Activated naive CD4-positive, alpha-beta T cell treated with anti-CD3 and anti-CD28 coated beads for 36 hours (primary cell): ENCODE data around the gene PIEZO1. TPM values are rescaled to one million over a fixed set of nuclear protein-coding genes. Genes with fewer than 3 reads are reported as not detected.
A peak's percentile ranks its signal among the peaks of the same experiment; 100 is the strongest.

ENCODE experiments used
- CTCF ChIA-PET: fragments of 350-600 bp; sonication (Branson Sonifier 250); formaldehyde crosslinking; loops from one replicate; lab custom pipeline; 2021; ENCODE audit warnings: antibody characterized with exemption; lab: Charles Lee
- DNase-seq: peaks from one replicate; pipeline ENCODE4 v3.0.0-alpha.2; 2020
- H3K27ac Mint-ChIP-seq: one replicate; pipeline ENCODE4 v1.8.0; 2021; ENCODE audit warnings: mild to moderate bottlenecking, mixed read lengths
- H3K27me3 Mint-ChIP-seq: one replicate; pipeline ENCODE4 v1.8.0; 2021; ENCODE audit warnings: low read depth, mixed read lengths
- H3K36me3 Mint-ChIP-seq: one replicate; pipeline ENCODE4 v1.8.0; 2021; ENCODE audit warnings: low read depth, mixed read lengths
- H3K4me1 Mint-ChIP-seq: one replicate; pipeline ENCODE4 v1.8.0; 2021; ENCODE audit warnings: low read depth, mixed read lengths
- H3K4me3 Mint-ChIP-seq: one replicate; pipeline ENCODE4 v1.8.0; 2021; ENCODE audit warnings: mild to moderate bottlenecking, moderate library complexity, mixed read lengths
- H3K9me3 Mint-ChIP-seq: one replicate; pipeline ENCODE4 v1.8.0; 2021; ENCODE audit warnings: mixed read lengths
- intact Hi-C: fragments of 100-400 bp; cut with micrococcal nuclease; formaldehyde crosslinking; loops from one replicate; pipeline ENCODE4 v1.15.1; 2023
- total RNA-seq, 2 experiments: library from RNA; stranded (reverse); gene quantifications; one replicate each; pipeline ENCODE4 v1.2.3, GENCODE V29; 2021

Gene PIEZO1
- total RNA-seq, 2 experiments from 2014 or later, result 78.2 to 80.1 TPM

DNA sequence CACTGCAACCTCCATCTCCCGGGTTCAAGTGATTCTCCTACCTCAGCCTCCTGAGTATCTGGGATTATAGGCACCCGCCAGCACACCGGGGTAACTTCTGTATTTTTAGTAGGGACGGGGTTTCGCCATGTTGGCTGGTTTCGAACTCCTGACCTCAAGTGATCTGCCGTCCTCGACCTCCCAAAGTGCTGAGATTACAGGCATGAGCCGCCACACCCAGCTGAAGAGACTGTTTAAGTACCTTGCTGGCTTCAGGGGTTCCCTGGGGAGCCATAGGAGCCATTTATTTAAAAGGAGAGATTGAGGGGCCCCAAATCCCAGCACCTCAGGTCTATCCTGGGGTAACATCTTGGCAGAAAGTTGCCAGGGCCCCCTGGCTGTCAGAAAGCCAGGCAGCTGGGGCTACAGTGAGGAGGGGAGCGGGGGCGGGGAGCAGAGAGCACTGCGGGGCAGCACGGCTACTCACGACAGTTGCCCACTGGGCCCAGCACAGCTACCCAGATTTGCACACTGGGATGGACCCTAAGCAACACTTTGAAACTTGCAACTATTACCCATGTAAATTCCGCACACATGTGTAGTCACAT is 100.4 kb downstream of the PIEZO1 start:
- Mint-ChIP-seq H3K4me1 (peaks cover 41% of the 10 kb centered on the region), H3K27ac (no peak overlapping the region), H3K4me3 (peak overlapping the region; percentile 12), H3K9me3 (no peaks in the 10 kb centered on the region), H3K36me3 (no peaks in the 10 kb centered on the region), H3K27me3 (no peaks in the 10 kb centered on the region)
- intact Hi-C loops, result loop anchor here (1.0 to 5.0 kb wide), 3 partner anchors 33 to 118 kb away; partner anchors contain the start of genes CDT1, CYBA and ZC3H18
- CTCF ChIA-PET, result interaction anchor here (1.0 to 1.7 kb wide), 4 partner anchors 9 to 99 kb away, joined by 3 to 8 read pairs (median 6); no protein-coding TSS in a partner anchor
- no peak for DNase-seq

DNA sequence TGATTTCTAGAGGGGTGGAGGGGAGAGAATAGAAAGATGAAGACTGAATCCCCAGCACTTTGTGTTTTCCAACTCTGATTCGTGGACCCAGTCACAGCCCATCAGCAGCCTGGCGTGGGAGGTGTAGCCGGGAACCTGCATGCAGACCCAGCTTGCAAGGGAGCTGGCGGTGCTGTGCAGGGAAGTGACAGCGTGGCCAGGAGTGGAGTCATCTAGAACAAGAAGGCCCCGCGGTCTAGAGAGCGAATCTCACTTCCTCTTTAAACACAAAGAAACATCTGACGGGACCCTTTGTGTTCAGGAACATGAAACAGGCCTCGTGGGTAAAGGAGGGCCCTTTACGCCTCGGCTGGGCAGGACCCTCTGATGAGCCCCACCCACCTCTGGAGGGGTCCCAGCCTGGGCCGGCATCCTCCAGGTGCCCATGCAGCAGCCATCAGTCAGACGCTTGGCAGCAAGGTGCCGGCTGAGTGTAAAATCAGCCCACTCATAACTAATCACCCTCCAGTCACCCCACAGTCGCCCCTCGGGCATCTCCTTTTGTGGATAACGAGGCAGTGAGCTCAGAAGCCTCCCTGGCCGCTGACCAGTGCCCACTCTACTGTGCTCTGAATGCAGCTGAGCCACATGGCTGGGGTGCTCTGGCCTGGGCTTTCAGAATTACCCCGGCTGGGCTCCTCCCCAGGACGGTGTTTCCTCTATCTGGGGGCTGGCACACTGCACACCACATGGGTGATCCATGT is 103.1 kb downstream of the PIEZO1 start:
- peak; percentile 92 for DNase-seq
- Mint-ChIP-seq H3K36me3 (no peaks in the 10 kb centered on the region), H3K4me1 (peaks cover 34% of the 10 kb centered on the region), H3K27me3 (no peaks in the 10 kb centered on the region), H3K27ac (peak overlapping the region; percentile 87), H3K9me3 (no peaks in the 10 kb centered on the region), H3K4me3 (peak overlapping the region; percentile 66)
- CTCF ChIA-PET, result interaction anchor here (0.5 to 2.3 kb wide), 6 partner anchors 12 to 113 kb away, joined by 3 to 10 read pairs (median 4); no protein-coding TSS in a partner anchor
- intact Hi-C loops, result loop anchor here (1.0 to 5.0 kb wide), 4 partner anchors 19 to 120 kb away; partner anchors contain the start of genes CDT1 and MVD

DNA sequence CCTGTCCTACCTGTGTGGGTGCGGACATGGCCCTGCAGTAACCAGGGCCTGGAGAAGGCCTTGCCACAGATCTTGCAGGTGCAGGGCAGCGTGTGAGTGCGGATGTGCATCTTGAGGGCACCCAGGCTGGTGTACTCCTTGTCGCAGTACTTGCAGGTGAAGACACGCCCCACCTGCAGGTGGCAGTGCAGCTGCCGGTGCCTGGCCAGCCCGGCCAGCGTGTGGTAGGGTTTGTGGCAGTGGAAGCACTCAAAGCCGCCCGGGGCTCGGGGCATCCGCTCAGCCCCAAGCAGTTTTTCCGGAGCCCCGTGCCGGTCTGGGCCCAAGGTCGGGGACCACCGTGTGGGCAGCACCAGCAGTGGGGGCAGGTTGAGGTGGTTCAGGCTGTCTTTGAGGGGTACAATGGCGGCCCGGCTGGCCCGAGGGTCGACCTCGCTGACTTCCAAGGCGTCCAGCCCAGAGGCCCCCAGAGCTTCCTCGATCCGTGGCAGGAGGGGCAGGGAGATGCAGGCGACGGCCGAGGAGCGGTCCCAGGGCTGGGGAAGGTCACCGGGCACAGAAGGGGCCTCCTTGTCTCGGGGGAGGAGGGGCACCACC is 103.8 kb downstream of the PIEZO1 start:
- peaks cover 34% of the 10 kb centered on the region for H3K4me1 Mint-ChIP-seq
- DNase-seq, result peak; percentile 69
- CTCF ChIA-PET, result interaction anchor here (1.0 to 2.3 kb wide), 5 partner anchors 11 to 99 kb away, joined by 4 to 10 read pairs (median 5); no protein-coding TSS in a partner anchor
- peak overlapping the region; percentile 66 for H3K4me3 Mint-ChIP-seq
- no peaks in the 10 kb centered on the region for H3K9me3 Mint-ChIP-seq
- H3K36me3 Mint-ChIP-seq, result no peaks in the 10 kb centered on the region
- no peaks in the 10 kb centered on the region for H3K27me3 Mint-ChIP-seq
- H3K27ac Mint-ChIP-seq, result peak overlapping the region; percentile 87
- intact Hi-C loops, result loop anchor here (1.0 to 5.0 kb wide), 3 partner anchors 18 to 121 kb away; partner anchors contain the start of genes CDT1 and MVD

DNA sequence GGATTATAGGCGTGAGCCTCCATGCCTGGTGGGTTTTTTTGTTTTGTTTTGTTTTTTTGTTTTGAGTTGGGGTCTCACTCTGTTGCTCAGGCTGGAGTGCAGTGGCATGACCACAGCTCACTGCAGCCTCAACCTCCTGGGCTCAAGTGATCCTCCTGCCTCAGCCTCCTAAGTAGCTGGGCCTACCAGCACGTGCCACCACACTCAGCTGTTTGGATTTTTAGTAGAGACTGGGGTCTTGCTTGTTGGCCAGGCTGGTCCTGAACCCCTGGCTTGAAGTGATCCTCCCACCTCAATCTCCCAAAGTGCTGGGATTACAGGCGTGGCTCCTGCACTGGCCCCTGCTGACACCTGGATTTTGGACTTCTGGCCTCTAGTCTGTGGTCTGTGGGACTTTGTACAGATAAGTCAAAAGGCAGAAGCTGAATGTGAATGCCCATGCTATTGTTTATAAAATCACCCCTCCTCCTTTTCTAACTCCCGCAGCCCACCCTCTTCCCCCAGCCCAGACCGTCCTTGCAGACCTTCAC is 104.4 kb downstream of the PIEZO1 start:
- Mint-ChIP-seq H3K4me3 (peak overlapping the region; percentile 66), H3K9me3 (no peaks in the 10 kb centered on the region), H3K4me1 (peaks cover 34% of the 10 kb centered on the region), H3K27ac (peak overlapping the region; percentile 87), H3K36me3 (no peaks in the 10 kb centered on the region), H3K27me3 (no peaks in the 10 kb centered on the region)
- CTCF ChIA-PET, result interaction anchor here (1.0 to 2.3 kb wide), 4 partner anchors 11 to 100 kb away, joined by 4 to 10 read pairs (median 4); no protein-coding TSS in a partner anchor
- no peak for DNase-seq
- intact Hi-C loops, result loop anchor here (1.0 to 5.0 kb wide), 3 partner anchors 17 to 122 kb away; partner anchors contain the start of genes CDT1 and MVD

DNA sequence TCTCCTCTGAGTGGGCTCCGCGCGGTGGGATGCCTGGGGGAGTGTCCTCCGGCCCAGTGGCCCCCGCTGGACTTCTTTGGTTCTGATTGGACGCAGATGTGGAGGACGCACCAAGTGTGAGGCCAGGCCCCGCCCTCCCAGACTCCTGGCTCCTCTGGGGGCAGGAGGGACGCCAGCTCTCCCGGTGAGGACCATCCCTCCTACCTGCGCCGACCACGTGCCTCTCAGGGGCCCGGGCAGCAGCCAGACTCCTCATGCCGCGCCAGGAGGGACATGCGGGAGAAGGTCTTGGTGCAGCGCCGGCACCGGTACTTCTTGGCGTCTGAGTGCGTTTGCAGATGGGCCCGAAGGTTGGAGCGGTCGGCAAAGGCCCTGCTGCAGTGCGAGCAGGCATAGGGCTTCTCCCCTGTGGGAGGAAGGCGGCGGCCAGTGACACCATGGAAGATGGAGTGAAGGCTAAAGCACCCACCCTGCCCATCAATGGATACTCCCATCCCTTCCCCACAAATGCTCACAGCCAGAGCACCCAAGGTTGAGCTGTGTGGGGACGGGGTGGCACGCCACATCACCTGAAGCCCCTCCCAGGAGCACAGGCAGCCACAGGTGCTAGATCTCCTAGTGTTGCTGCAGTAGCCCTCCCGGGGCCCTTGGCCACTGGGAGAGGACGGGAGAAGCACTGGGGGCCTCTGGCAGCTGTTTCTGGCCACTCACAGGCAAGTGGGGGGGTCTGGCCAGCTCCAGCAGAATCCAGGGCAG is 106.6 kb downstream of the PIEZO1 start:
- H3K27me3 Mint-ChIP-seq, result no peaks in the 10 kb centered on the region
- no peak for DNase-seq
- no peak overlapping the region for H3K27ac Mint-ChIP-seq
- no peak overlapping the region for H3K4me3 Mint-ChIP-seq
- intact Hi-C loops, result no loop called here
- CTCF ChIA-PET, result no interaction called here
- no peaks in the 10 kb centered on the region for H3K36me3 Mint-ChIP-seq
- H3K9me3 Mint-ChIP-seq, result no peaks in the 10 kb centered on the region
- H3K4me1 Mint-ChIP-seq, result peaks cover 18% of the 10 kb centered on the region

DNA sequence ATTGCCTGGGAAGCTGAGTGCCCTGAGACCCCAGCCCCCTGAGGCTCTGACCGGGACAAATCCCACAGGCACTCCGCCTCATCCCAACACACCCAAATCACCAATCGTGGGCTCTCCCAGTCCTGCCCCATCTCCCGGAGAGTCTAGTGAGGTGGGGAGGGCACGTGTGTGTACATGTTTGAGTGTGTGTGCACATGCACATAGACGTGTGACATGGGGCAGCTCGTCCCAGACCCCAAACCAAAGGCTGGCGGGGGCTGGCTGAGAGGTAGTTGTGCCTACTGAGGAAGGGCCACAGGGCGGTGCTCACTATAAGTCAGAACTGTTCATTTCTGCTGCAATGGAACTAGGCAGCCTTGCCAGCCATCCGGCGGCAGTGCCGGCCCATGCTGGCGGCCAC is 107.3 kb downstream of the PIEZO1 start:
- CTCF ChIA-PET, result no interaction called here
- peaks cover 18% of the 10 kb centered on the region for H3K4me1 Mint-ChIP-seq
- DNase-seq, result no peak
- no peak overlapping the region for H3K27ac Mint-ChIP-seq
- no peaks in the 10 kb centered on the region for H3K27me3 Mint-ChIP-seq
- H3K4me3 Mint-ChIP-seq, result no peak overlapping the region
- H3K36me3 Mint-ChIP-seq, result no peaks in the 10 kb centered on the region
- H3K9me3 Mint-ChIP-seq, result no peaks in the 10 kb centered on the region
- intact Hi-C loops, result no loop called here

DNA sequence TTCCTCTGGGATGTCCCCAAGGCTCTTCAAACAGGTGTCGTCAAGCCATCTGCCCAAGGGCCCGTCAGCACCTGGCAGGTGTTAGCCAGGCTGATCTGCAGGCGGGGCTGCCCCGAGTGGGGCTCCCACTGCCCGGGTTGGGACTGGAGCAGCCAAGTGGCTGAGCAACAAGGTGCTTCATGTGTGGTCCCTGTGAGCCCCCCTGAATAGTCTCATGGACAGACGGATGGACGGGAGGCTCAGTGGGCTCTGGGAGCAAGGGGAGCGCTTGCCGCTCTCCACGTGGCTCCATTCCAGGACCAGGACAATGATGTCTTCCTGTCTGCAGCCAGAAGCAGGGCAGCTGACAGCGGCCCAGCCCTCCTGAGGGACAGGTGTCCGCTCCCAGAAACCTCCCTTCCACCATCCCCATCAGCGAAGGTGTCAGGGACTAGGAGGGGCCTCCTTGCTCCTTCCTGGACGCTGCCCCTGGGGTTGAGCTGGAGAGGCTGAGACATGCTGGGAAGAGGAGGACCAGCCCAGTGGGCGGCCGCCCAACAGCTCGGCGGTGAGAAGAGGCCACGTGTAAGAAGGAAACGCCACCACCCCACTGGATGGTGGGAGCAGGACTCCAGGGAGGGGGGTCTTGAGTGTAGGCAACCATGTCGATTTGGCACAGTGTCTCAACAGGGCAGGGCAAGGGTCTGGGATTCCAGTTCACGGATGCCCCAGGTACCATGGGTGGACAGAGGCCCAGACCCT is 108.3 kb downstream of the PIEZO1 start:
- CTCF ChIA-PET, result no interaction called here
- intact Hi-C loops, result no loop called here

DNA sequence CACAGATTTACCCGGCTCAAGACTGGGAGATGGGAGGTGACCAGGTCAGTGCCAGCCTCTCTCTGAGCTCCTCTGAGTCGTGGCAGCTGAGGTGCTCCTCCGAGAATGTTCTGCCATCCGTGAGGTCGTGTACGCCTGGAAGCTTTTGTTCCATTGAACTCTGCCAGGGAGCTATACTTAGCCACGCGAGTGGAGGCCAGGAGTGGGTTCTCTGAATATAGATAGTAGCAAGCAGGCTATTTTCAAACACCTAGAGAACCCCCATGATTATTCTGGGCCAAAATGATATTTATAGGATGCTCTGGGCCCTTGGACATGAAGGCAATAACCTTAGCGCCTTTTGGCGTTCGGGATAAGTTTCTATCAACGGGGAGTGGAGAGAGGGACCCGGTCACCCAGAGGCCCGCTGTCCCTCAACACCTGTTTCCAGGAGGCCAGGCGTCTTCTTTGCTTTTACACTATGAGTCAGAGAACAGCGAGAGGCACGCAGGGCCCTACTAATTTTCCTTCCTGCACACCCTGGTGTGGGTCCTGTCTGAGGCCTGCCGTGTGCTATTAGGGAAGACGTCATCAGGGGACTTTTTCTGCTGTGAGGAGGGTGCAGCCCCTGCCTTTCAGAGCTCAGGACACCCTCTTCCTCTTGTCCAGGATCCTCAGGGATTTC is 111.2 kb downstream of the PIEZO1 start:
- CTCF ChIA-PET, result interaction anchor here (0.6 to 2.1 kb wide), 2 partner anchors 10 to 11 kb away, joined by 3 to 8 read pairs; no protein-coding TSS in a partner anchor
- intact Hi-C loops, result no loop called here
- Mint-ChIP-seq H3K4me3 (no peak overlapping the region), H3K27me3 (no peaks in the 10 kb centered on the region), H3K27ac (no peak overlapping the region), H3K36me3 (no peaks in the 10 kb centered on the region), H3K4me1 (no peaks in the 10 kb centered on the region), H3K9me3 (no peaks in the 10 kb centered on the region)
- DNase-seq, result no peak

More for the DNA sequence above, 108.3 kb downstream of the PIEZO1 start:
- H3K36me3 Mint-ChIP-seq, result no peaks in the 10 kb centered on the region
- no peaks in the 10 kb centered on the region for H3K9me3 Mint-ChIP-seq
- no peak for DNase-seq
- H3K27ac Mint-ChIP-seq, result no peak overlapping the region
- peaks cover 10% of the 10 kb centered on the region for H3K4me1 Mint-ChIP-seq
- no peaks in the 10 kb centered on the region for H3K27me3 Mint-ChIP-seq
- H3K4me3 Mint-ChIP-seq, result no peak overlapping the region

DNA sequence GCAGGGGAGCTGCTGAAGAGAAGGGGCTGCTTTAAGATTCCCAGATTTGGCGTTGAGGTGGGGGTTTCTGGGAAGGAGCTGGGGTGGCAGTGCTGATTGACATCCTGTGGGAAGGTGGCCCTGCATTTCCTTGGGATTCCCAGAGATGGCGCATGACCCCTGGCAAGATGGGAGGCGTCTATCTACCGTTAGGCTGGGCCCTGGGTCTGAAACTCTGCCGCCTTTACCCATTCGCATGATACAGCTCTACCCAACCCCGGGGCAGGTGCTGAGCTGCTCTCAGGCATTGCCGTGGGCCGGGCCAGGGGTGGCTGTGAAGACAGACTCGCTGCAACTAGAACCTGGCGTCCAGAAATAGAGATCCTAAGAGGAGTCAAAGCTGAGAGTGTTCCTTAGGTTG is 112.2 kb downstream of the PIEZO1 start:
- no peaks in the 10 kb centered on the region for H3K9me3 Mint-ChIP-seq
- CTCF ChIA-PET, result interaction anchor here (1.1 to 2.1 kb wide), 2 partner anchors 12 to 32 kb away, joined by 3 to 8 read pairs; no protein-coding TSS in a partner anchor
- H3K27me3 Mint-ChIP-seq, result no peaks in the 10 kb centered on the region
- peaks cover 2% of the 10 kb centered on the region for H3K36me3 Mint-ChIP-seq
- no peak overlapping the region for H3K27ac Mint-ChIP-seq
- DNase-seq, result no peak
- H3K4me3 Mint-ChIP-seq, result no peak overlapping the region
- intact Hi-C loops, result no loop called here
- H3K4me1 Mint-ChIP-seq, result no peaks in the 10 kb centered on the region

DNA sequence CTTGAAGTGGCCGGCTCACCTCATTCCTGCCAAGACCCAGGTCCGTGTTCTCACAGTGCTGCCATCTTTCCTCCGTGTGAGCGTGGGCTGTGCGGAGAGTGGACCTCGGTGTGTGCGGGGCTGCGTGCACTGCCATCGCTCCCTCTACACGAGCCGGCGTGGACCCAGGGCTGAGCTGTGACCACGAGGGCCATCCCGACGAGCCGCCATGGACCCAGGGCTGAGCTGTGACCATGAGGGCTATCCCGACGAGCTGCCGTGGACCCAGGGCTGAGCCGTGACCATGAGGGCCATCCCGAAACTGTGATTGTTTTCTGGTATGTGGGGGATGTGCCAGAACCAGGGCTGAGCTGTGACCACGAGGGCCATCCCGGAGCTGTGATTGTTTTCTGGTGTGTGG is 113.2 kb downstream of the PIEZO1 start:
- intact Hi-C loops, result no loop called here
- CTCF ChIA-PET, result interaction anchor here (0.6 to 2.1 kb wide), 2 partner anchors 13 to 179 kb away, joined by 3 to 8 read pairs; no protein-coding TSS in a partner anchor
- Mint-ChIP-seq H3K9me3 (no peaks in the 10 kb centered on the region), H3K27ac (no peak overlapping the region), H3K4me1 (no peaks in the 10 kb centered on the region), H3K36me3 (peaks cover 2% of the 10 kb centered on the region), H3K4me3 (no peak overlapping the region), H3K27me3 (no peaks in the 10 kb centered on the region)
- no peak for DNase-seq
